ENCODE results near the gene MFSD11. TPM values are rescaled to one million over a fixed set of nuclear protein-coding genes. Genes with fewer than 3 reads are reported as not detected.

Gene MFSD11
- polyA plus RNA-seq, 3 donors from 2014 or later = 25.2 to 48.0 (median 36.0) TPM

DNA sequence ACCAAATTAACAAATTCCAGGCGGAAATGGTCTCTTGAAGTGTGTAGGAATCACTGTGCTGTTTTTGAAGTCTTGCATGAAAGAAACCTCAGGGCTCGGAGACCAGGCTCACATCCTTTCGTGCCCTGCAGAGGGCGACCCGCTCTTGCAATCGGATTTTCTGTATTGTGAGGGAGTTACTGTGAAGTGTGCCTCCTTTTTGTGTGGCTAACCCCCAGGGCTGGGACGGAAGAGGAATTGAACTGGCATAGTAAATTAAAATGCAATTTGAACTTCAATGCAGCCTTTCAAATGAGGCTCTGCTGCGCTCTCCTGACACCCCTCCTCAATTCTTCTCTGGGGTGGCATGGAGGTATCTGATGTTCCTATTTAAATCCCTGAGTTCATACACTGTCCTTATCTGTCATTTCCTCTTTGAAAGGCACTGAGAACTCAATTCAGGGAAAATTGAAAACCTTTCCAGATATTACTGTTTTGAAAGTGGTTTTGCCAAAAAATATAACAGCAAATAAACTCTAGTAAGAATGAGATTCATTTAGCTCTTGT is 78.7 kb downstream of the MFSD11 start:
- no peaks in the 10 kb centered on the region for H3K36me3 Mint-ChIP-seq
- H3K27me3 Mint-ChIP-seq (ENCODE audit: low read depth in 3 of 3) = peaks cover 0 to 5% (median 4%) of the 10 kb centered on the region in 3 donors
- peaks cover 2 to 6% of the 10 kb centered on the region in 2 donors for H3K4me1 Mint-ChIP-seq
- H3K27ac Mint-ChIP-seq = no peak overlapping the region
- no peaks in the 10 kb centered on the region for H3K9me3 Mint-ChIP-seq
- DNase-seq = peak; percentile 13 to 27 (median 24)
- H3K4me3 Mint-ChIP-seq = no peak overlapping the region

DNA sequence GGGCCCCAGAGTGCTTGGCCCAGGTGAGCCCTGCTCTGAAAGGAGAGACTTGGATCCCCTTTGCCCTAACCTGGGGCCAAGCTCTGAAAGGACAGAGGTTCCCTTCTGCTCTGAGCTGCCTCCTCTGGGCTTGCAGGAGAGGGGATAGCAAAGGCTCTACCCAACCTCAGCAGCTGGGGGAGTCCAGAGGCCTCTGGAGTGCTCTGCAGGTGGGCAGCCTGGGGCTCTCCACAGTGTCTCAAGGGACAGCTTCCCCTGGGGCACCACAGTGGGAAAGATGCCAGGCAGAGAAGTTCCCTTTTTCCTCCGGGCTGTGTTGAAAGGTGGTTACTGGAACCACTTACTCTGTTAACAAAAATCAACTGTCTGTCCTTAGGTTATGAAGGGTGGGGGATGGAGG is 82.1 kb downstream of the MFSD11 start:
- no peaks in the 10 kb centered on the region for H3K36me3 Mint-ChIP-seq
- peaks cover 2 to 6% of the 10 kb centered on the region in 2 donors for H3K4me1 Mint-ChIP-seq
- no peaks in the 10 kb centered on the region for H3K9me3 Mint-ChIP-seq
- peaks cover 0 to 5% (median 4%) of the 10 kb centered on the region in 3 donors for H3K27me3 Mint-ChIP-seq (ENCODE audit: low read depth in 3 of 3)
- no peak overlapping the region for H3K4me3 Mint-ChIP-seq
- no peak for DNase-seq
- H3K27ac Mint-ChIP-seq = no peak overlapping the region

DNA sequence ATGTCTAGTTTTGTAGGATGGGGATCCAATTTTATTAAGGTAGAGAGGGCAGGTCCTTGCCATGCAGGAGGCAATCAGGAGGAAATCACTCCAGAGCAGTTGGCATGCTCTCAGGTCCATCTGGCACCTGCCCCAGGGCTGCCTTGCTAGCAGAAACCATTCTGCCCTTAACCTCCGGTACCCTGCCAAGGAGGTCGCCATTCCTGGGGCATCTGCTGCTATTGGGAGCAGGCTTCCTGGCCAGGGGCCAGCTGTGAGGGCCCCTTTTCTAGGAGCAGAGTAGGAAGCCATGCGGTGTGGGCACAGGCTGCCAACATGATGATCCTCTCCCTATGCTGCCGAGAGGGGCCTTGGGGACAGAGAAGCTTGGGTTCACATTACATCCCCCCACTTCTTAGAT is 82.6 kb downstream of the MFSD11 start:
- Mint-ChIP-seq H3K9me3 (no peaks in the 10 kb centered on the region), H3K4me1 (peaks cover 2 to 6% of the 10 kb centered on the region in 2 donors), H3K36me3 (no peaks in the 10 kb centered on the region), H3K27ac (no peak overlapping the region), H3K4me3 (no peak overlapping the region), H3K27me3 (ENCODE audit: low read depth in 3 of 3) (peaks cover 0 to 5% (median 4%) of the 10 kb centered on the region in 3 donors)
- DNase-seq = no peak

DNA sequence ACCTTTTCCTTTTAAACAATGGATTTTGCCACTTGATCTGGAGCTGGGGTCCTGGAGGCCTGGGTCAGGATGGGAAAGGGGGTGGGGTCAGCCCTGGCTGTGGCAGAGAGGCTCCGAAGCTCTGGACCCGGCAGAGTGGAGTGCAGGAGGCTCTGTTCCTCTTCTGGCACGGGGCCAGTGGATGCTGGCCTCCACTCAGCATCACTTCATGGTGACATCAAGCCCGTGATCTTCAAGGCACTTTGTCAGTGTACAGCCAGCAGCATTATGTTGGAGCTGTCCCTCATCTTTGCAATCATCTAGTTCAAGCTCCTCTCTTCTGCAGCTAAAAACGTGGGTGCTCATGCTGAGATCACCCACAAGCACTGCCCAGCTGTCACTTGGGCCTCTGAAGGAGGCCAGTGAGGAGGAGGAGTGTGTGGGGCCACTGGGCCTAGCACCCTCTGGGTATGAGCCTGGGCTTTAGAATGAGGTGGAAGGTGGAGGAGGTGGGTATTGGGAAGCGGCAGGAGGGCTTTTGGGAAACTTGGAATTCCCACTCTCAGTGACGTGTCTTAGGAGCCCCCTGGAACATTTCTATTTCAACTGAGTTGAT is 84.4 kb downstream of the MFSD11 start:
- Mint-ChIP-seq H3K27me3 (ENCODE audit: low read depth in 3 of 3) (peaks cover 1 to 8% (median 4%) of the 10 kb centered on the region in 3 donors), H3K27ac (no peak overlapping the region), H3K4me3 (no peak overlapping the region), H3K9me3 (no peaks in the 10 kb centered on the region), H3K4me1 (peaks cover 0 to 6% of the 10 kb centered on the region in 2 donors), H3K36me3 (no peaks in the 10 kb centered on the region)
- no peak for DNase-seq

DNA sequence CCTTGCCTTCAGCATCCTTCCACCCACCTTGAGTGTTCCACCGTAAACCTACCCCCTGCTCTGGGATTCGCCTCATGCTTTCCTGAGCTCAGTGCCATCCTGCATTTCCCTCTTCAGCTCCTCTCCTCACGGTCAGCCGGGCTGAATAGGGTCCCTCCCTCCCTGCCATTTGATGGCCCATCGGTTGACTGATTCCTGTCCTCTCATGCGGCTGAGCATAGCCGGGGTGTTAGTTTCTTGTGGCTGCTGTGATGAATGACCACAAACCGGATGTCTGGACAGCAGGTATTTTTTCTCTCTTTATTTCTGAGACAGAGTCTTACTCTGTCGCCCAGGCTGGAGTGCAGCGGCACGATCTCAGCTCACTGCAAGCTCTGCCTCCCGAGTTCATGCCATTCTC is 86.2 kb downstream of the MFSD11 start:
- Mint-ChIP-seq H3K4me1 (peaks cover 0 to 6% of the 10 kb centered on the region in 2 donors), H3K27me3 (ENCODE audit: low read depth in 3 of 3) (peaks cover 3 to 8% (median 4%) of the 10 kb centered on the region in 3 donors), H3K4me3 (peak overlapping the region in 1 of 5 donors; percentile 15), H3K36me3 (no peaks in the 10 kb centered on the region), H3K9me3 (no peaks in the 10 kb centered on the region), H3K27ac (no peak overlapping the region)
- DNase-seq = no peak

DNA sequence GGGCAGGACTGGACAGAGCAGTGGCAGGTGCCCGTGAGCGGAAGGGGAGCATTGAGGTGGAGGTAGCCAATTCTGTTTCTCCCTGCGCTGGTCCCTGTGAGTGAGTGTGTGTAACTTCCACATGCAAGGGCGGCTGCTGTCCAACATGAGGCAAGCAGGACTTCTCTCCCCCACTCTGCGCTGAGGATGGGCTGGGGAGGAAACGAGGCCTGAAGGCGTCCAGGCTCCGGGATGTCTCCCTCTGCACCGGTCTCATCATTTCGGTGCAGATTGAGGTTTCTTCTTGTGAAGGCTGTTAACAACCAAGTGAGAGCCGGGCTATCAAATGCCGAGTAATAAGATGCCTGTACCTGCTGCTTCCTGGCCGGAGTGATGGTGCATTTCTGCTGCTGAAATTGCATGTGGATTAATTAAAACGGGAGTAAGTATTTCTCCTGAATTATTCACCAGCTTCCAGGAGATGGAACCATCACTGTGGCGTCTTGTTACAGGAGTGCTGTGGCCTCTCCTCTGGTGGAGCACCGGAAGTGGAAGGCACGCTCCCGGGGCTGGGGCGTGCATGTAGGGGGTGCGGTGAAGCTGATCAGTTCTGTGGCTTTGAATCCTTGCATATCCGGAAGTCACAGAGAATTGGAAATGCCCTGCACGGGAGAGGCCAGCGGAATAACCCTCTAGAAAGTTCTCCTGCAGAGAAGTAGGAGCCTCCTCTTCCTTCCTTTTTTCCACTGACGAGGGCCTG is 88.6 kb downstream of the MFSD11 start:
- no peaks in the 10 kb centered on the region for H3K9me3 Mint-ChIP-seq
- H3K36me3 Mint-ChIP-seq = no peaks in the 10 kb centered on the region
- peaks cover 0 to 3% (median 3%) of the 10 kb centered on the region in 3 donors for H3K27me3 Mint-ChIP-seq (ENCODE audit: low read depth in 3 of 3)
- no peak overlapping the region for H3K4me3 Mint-ChIP-seq
- peaks cover 0 to 6% of the 10 kb centered on the region in 2 donors for H3K4me1 Mint-ChIP-seq
- no peak overlapping the region for H3K27ac Mint-ChIP-seq
- no peak for DNase-seq

DNA sequence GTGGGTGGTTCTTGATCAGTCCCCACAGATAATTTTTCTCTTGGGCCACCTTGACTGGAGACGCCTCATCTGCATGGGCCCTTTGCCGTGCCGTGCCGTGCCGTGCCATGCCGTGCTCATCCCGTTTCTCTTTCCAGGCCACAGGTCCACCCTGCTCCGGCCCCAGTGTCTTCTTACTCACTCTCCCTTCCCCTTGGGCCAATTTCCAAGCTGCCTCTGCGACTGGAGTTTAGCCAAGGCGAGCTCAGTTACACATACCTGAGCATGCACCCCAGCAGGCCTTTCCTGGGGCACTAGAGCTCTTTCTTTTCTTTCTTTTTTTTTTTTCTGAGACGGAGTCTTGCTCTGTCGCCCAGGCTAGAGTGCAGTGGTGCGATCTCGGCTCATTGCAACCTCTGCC is 89.8 kb downstream of the MFSD11 start:
- Mint-ChIP-seq H3K4me1 (peaks cover 0 to 6% of the 10 kb centered on the region in 2 donors), H3K27ac (no peak overlapping the region), H3K4me3 (no peak overlapping the region), H3K27me3 (ENCODE audit: low read depth in 3 of 3) (peaks cover 0 to 6% (median 4%) of the 10 kb centered on the region in 3 donors), H3K9me3 (no peaks in the 10 kb centered on the region), H3K36me3 (no peaks in the 10 kb centered on the region)
- DNase-seq = no peak

Other genes with a start within 250 kb of the MFSD11 start
- 10 to 100 TPM; 19.3 to 90.5 (median 23.6) TPM for gene RHBDF2, start 236.7 kb upstream of the MFSD11 start, polyA plus RNA-seq
- gene CYGB, start 200.4 kb upstream of the MFSD11 start, polyA plus RNA-seq = under 1 TPM in 2 of 3 donors, not detected in 1; 0.09 to 0.41 TPM
- gene PRCD, start 198.1 kb upstream of the MFSD11 start, polyA plus RNA-seq = 1 to 10 TPM; 2.8 to 5.3 (median 3.1) TPM
- gene ST6GALNAC2, start 152.3 kb upstream of the MFSD11 start, polyA plus RNA-seq = under 1 TPM in 1 of 3 donors, not detected in 2; 0.24 TPM
- gene ST6GALNAC1, start 94.4 kb upstream of the MFSD11 start, polyA plus RNA-seq = not detected
- gene MXRA7, start 27.2 kb upstream of the MFSD11 start, polyA plus RNA-seq = 10 to 100 TPM; 23.6 to 60.6 (median 56.7) TPM
- gene JMJD6, start 11.5 kb upstream of the MFSD11 start, polyA plus RNA-seq = 10 to 100 TPM; 20.3 to 38.5 (median 27.2) TPM
- 100 to 1,000 TPM in 2 of 3 donors, 10 to 100 TPM in 1; 91.6 to 166 (median 133) TPM for gene METTL23, start 11.3 kb upstream of the MFSD11 start, polyA plus RNA-seq
- 100 to 1,000 TPM in 2 of 3 donors, 10 to 100 TPM in 1; 100.0 to 134 (median 125) TPM for gene SRSF2, start 788 bp upstream of the MFSD11 start, polyA plus RNA-seq
- not detected for gene MGAT5B, start 130.3 kb downstream of the MFSD11 start, polyA plus RNA-seq